IPS-20b (cell line): ENCODE measurements around the gene ADGRE1.

Experiments
- H3K27ac ChIP-seq: one replicate; pipeline ENCODE4 v1.5.1; 2013; ENCODE audit warnings: low read length
- H3K27me3 ChIP-seq: 2 replicates; pipeline ENCODE4 v1.6.1; 2013; ENCODE audit warnings: mild to moderate bottlenecking, low read length, inconsistent platforms; ENCODE audit not compliant: insufficient read depth
- H3K36me3 ChIP-seq: 2 replicates; pipeline ENCODE4 v1.6.1; 2013; ENCODE audit warnings: low read depth, mild to moderate bottlenecking, inconsistent platforms, low read length, moderate library complexity; ENCODE audit not compliant: insufficient read depth
- H3K4me1 ChIP-seq: 2 replicates; pipeline ENCODE4 v1.6.1; 2013; ENCODE audit warnings: mild to moderate bottlenecking, control low read depth, inconsistent platforms, low read length, moderate library complexity; ENCODE audit not compliant: insufficient read depth
- H3K4me3 ChIP-seq: 2 replicates; pipeline ENCODE4 v1.5.1; 2013; ENCODE audit warnings: mild to moderate bottlenecking, low read length, inconsistent platforms
- H3K9ac ChIP-seq: 2 replicates; pipeline ENCODE4 v1.6.1; 2013; ENCODE audit warnings: low read depth, mild to moderate bottlenecking, inconsistent platforms, low read length, moderate library complexity
- H3K9me3 ChIP-seq: 2 replicates; pipeline ENCODE4 v1.6.1; 2013; ENCODE audit warnings: mild to moderate bottlenecking, low read depth, low read length, inconsistent platforms; ENCODE audit not compliant: insufficient read depth

The ADGRE1 gene

DNA sequence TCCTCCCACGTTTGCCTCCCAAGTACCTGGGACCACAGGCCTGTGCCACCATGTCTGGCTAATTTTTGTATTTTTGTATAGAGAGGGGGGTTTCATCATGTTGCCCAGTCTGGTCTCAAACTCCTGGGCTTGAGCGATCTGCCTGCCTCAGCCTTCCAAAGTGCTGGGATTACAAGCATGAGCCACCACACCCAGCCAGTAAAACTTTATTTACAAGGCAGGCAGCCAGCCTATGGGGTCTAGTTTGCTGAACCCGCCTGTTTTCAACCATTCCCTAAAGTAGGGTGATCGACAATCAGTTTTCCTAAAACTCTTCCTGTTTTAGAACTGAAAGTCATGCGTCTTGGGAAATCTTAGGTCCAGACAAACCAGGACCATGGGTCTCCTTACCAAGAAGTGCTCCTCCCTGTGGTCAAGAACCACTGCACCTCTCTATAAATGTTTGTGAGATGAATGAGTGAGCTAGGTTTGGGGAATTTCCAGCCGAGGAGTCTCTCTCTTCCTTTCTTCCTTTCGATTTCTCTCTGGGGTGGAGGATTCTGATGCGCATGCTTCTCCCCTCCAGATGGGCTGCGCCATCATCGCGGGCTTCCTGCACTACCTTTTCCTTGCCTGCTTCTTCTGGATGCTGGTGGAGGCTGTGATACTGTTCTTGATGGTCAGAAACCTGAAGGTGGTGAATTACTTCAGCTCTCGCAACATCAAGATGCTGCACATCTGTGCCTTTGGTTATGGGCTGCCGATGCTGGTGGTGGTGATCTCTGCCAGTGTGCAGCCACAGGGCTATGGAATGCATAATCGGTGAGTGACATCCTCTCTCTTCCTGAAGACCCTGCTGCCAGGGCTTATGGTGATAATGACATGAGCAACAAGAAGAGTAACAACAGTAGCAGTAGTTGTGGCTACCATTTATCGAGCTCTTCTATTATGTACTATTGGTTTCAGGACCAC, 38.7 kb downstream of the ADGRE1 start:
- Histone ChIP-seq H3K9ac (no peak overlapping the region), H3K27ac (no peak overlapping the region), H3K27me3 (no peaks in the 10 kb centered on the region), H3K4me3 (no peak overlapping the region), H3K9me3 (peaks cover 78% of the 10 kb centered on the region), H3K4me1 (no peaks in the 10 kb centered on the region), H3K36me3 (no peaks in the 10 kb centered on the region)

- Histone ChIP-seq H3K9me3 (peaks cover 77% of the 10 kb centered on the region), H3K27ac (no peak overlapping the region), H3K27me3 (no peaks in the 10 kb centered on the region), H3K4me3 (no peak overlapping the region), H3K9ac (no peak overlapping the region), H3K36me3 (no peaks in the 10 kb centered on the region), H3K4me1 (no peaks in the 10 kb centered on the region)
Measured at GRCh38 chr19:6930190-6930589, 42.8 kb downstream of the ADGRE1 start.

DNA sequence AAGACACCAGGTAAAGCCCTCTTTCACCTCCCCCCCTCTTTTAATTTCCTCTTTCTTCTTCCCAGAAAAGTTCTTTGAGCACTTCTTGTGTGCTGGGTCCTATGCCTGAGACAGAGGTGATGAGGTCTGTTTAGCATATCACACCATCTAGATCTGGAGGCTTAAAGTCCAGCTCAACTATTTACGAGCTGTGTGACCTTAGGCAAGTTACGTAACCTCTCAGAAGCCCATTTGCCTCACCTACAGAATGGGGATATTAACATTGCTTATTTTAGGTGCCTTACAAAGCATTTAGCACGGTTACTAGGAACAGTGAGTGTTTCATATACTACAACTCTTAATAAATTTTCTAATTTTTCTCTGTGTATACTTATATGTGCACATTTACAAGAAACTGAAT, 47.7 kb downstream of the ADGRE1 start:
- no peaks in the 10 kb centered on the region for H3K36me3 ChIP-seq
- no peaks in the 10 kb centered on the region for H3K4me1 ChIP-seq
- peaks cover 74% of the 10 kb centered on the region for H3K9me3 ChIP-seq
- H3K9ac ChIP-seq: no peak overlapping the region
- H3K27me3 ChIP-seq: no peaks in the 10 kb centered on the region
- H3K27ac ChIP-seq: no peak overlapping the region
- H3K4me3 ChIP-seq: no peak overlapping the region

GRCh38 chr19:6935618-6936017, 48.2 kb downstream of the ADGRE1 start:
- H3K9me3 ChIP-seq: peaks cover 78% of the 10 kb centered on the region
- H3K9ac ChIP-seq: no peak overlapping the region
- no peak overlapping the region for H3K4me3 ChIP-seq
- no peaks in the 10 kb centered on the region for H3K4me1 ChIP-seq
- no peak overlapping the region for H3K27ac ChIP-seq
- no peaks in the 10 kb centered on the region for H3K27me3 ChIP-seq
- H3K36me3 ChIP-seq: no peaks in the 10 kb centered on the region

GRCh38 chr19:6945733-6946132, 58.4 kb downstream of the ADGRE1 start:
- H3K9me3 ChIP-seq: peaks cover 70% of the 10 kb centered on the region

DNA sequence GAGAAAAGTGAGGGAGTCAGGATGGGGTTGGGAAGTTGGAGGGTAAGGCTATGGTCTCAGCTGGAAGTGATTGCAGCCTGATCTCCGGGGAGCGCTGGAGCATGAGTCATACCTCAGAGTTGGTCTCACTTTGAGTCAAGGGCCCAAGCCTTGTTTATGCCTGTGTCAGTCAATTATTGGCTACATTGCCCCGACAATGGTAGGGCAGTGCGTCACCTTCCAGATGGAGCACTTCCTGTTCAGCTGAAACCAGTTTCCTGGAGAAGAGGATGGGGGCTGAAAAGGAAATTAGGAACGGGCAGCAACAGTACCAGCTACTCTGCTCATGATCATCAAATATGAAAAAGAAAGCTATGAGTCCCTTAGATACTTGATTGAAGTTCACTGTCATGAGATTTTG, 60.4 kb downstream of the ADGRE1 start:
- Histone ChIP-seq H3K27me3 (no peaks in the 10 kb centered on the region), H3K9me3 (peaks cover 61% of the 10 kb centered on the region), H3K9ac (no peak overlapping the region), H3K4me3 (no peak overlapping the region; the same call in 1 of the 2 replicates), H3K27ac (no peak overlapping the region), H3K4me1 (no peaks in the 10 kb centered on the region), H3K36me3 (no peaks in the 10 kb centered on the region)

More at GRCh38 chr19:6945733-6946132, 58.4 kb downstream of the ADGRE1 start:
- Histone ChIP-seq H3K9ac (no peak overlapping the region), H3K36me3 (no peaks in the 10 kb centered on the region), H3K27me3 (no peaks in the 10 kb centered on the region), H3K4me3 (no peak overlapping the region), H3K27ac (no peak overlapping the region), H3K4me1 (no peaks in the 10 kb centered on the region)

DNA sequence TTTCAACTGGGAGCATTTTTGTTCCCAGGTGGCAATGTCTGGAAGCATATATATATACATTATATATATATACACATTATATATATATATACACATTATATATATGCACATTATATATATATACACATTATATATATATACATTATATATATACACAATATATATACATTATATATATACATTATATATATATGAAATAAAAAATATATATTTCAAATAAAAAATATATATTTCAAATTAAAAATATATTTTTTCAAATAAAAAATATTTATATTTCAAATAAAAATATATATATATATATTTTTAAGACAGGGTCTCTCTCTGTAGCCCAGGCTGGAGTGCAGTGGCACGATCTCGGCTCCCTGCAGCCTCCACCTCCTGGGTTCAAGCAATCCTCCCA, 61.5 kb downstream of the ADGRE1 start:
- no peaks in the 10 kb centered on the region for H3K36me3 ChIP-seq

DNA sequence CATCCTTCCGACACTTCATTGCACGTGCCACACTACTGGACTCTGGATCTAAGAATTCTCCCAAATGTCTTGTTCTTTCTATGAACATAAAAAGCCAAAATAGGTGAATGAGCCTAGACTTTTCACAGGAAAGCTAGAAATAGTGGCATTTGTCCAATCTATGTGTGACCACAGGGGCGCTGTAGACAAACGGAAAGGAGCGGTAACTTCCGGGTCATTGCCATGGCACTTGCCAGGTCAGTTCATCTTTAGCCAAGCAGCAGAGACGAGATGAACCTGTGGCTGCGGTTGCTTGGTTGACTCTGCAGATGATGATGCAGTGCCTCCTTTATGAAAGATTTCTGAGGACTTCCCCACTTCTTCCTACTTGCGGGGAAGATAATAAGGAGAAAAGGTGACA, 65.6 kb downstream of the ADGRE1 start:
- Histone ChIP-seq H3K27me3 (no peaks in the 10 kb centered on the region), H3K4me3 (no peak overlapping the region)

More for the DNA sequence above, 61.5 kb downstream of the ADGRE1 start:
- H3K27ac ChIP-seq: no peak overlapping the region
- no peak overlapping the region for H3K9ac ChIP-seq
- H3K4me3 ChIP-seq: no peak overlapping the region
- H3K4me1 ChIP-seq: no peaks in the 10 kb centered on the region
- H3K9me3 ChIP-seq: peaks cover 67% of the 10 kb centered on the region
- H3K27me3 ChIP-seq: no peaks in the 10 kb centered on the region

DNA sequence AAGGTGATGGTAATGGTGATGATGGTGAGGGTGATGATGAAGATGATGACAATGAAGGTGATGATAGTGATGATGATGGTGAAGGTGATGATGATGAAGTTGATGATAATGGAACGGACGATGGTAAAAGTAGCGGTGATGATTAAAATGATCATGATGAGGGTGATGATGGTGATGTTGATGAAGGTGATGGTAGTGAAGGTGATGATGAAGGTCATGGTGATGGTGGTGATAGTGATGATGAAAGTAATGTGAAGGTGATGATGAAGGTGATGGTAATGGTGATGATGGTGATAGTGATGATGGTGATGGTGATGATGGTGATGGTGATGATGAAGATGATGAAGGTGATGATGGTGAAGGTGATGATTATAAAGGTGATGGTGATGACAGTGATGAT, 67.7 kb downstream of the ADGRE1 start:
- H3K4me3 ChIP-seq: no peak overlapping the region
- H3K27me3 ChIP-seq: no peaks in the 10 kb centered on the region
- H3K27ac ChIP-seq: no peak overlapping the region
- H3K4me1 ChIP-seq: no peaks in the 10 kb centered on the region
- H3K9me3 ChIP-seq: peaks cover 87% of the 10 kb centered on the region
- no peak overlapping the region for H3K9ac ChIP-seq
- H3K36me3 ChIP-seq: no peaks in the 10 kb centered on the region

More for the DNA sequence above, 65.6 kb downstream of the ADGRE1 start:
- Histone ChIP-seq H3K9ac (no peak overlapping the region), H3K9me3 (peaks cover 80% of the 10 kb centered on the region), H3K27ac (no peak overlapping the region), H3K36me3 (no peaks in the 10 kb centered on the region), H3K4me1 (no peaks in the 10 kb centered on the region)

DNA sequence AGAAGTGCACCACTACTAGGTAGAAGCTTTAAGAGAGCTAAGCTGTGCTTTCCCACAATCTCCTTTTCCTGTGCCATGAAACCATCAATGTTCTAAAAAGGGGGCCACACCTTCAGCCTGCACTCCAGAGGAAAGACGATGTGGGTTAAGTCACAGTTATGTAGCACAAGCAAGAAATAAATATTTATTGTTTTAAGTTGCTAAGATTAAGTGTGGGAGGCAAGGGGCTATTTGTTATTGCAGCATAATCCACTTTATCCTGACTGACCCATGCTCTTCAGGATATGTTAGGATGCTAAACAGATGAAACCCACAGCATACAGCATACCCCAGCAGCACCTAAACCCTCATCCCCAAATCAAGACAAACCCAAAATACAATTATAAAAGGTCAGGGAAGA, 69.2 kb downstream of the ADGRE1 start:
- no peak overlapping the region for H3K27ac ChIP-seq
- no peak overlapping the region for H3K4me3 ChIP-seq
- peaks cover 92% of the 10 kb centered on the region for H3K9me3 ChIP-seq
- H3K27me3 ChIP-seq: no peaks in the 10 kb centered on the region
- no peak overlapping the region for H3K9ac ChIP-seq
- H3K36me3 ChIP-seq: no peaks in the 10 kb centered on the region
- H3K4me1 ChIP-seq: no peaks in the 10 kb centered on the region

GRCh38 chr19:6958791-6959190, 71.4 kb downstream of the ADGRE1 start:
- no peak overlapping the region for H3K27ac ChIP-seq
- no peaks in the 10 kb centered on the region for H3K36me3 ChIP-seq

DNA sequence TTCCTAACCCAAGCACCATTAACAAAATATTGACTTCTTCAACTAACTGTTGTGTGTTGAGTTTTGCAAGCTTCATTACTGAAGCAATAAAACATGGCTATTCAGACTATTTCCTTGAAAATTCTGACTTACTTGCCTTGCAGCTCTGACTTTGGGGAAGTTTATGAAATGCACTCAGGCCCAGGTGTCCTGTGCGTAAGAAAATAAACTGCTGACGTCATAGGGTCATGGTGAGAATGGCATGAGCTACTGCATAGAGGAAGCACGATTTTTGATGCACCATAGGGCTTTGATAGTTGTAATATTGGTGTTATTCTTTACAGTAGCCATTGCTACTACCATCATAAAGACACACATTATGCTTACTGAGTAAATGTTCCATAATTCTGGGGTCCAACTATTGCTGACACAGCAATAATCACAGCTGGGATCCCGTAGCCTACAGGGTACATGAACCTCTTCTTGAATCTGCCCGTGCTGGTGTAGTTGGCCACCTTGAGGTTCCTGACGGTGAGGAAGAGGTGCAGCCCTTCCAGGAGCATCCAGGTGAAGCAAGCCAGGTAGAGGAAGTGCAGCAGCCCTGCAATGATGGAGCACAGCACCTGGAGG, 76.0 kb downstream of the ADGRE1 start:
- H3K27me3 ChIP-seq: no peaks in the 10 kb centered on the region
- no peaks in the 10 kb centered on the region for H3K4me1 ChIP-seq
- no peak overlapping the region for H3K4me3 ChIP-seq
- no peak overlapping the region for H3K27ac ChIP-seq
- peaks cover 84% of the 10 kb centered on the region for H3K9me3 ChIP-seq
- no peak overlapping the region for H3K9ac ChIP-seq
- H3K36me3 ChIP-seq: no peaks in the 10 kb centered on the region

More at GRCh38 chr19:6958791-6959190, 71.4 kb downstream of the ADGRE1 start:
- Histone ChIP-seq H3K9ac (no peak overlapping the region), H3K27me3 (no peaks in the 10 kb centered on the region), H3K9me3 (peaks cover 89% of the 10 kb centered on the region), H3K4me3 (no peak overlapping the region), H3K4me1 (no peaks in the 10 kb centered on the region)
